SIG-M5 treated with dmso at 0.1 percent for 504 hours (cell line): ENCODE results near the gene LOXL1.

Experiments
- DNase-seq: peaks from one replicate; lab custom pipeline; 2025; ENCODE audit not compliant: unreplicated experiment; lab: John Stamatoyannopoulos, UW

LOXL1 gene

GRCh38 chr15:73926219-73927002, at the start of gene LOXL1:
TSS of gene LOXL1 (plus strand) at chr15:73926462. CDS start at chr15:73926784, 322 bp downstream.
- DNase-seq = no peak

- DNase-seq = no peak
These were observed 46.8 kb upstream of the LOXL1 start for GRCh38 chr15:73879426-73879825.

GRCh38 chr15:73881579-73882320, 44.5 kb upstream of the LOXL1 start:
- no peak for DNase-seq

- DNase-seq = no peak
These were observed 43.4 kb upstream of the LOXL1 start for GRCh38 chr15:73882761-73883419.

- DNase-seq = no peak
These were observed 42.1 kb upstream of the LOXL1 start for GRCh38 chr15:73884159-73884558.

- DNase-seq = no peak
These were observed 40.1 kb upstream of the LOXL1 start for GRCh38 chr15:73885954-73886700.

GRCh38 chr15:73886717-73887345, 39.4 kb upstream of the LOXL1 start:
- no peak for DNase-seq

GRCh38 chr15:73887481-73887880, 38.8 kb upstream of the LOXL1 start:
- DNase-seq = no peak

GRCh38 chr15:73888224-73889041, 37.8 kb upstream of the LOXL1 start:
- no peak for DNase-seq

GRCh38 chr15:73889053-73889761, 37.1 kb upstream of the LOXL1 start:
- no peak for DNase-seq

- no peak for DNase-seq
These were observed 36.5 kb upstream of the LOXL1 start for GRCh38 chr15:73889762-73890124.

GRCh38 chr15:73891328-73892315, 34.6 kb upstream of the LOXL1 start:
- DNase-seq = no peak

GRCh38 chr15:73892446-73893226, 33.6 kb upstream of the LOXL1 start:
- no peak for DNase-seq

- no peak for DNase-seq
These were observed 32.0 kb upstream of the LOXL1 start for GRCh38 chr15:73894133-73894814.

GRCh38 chr15:73897441-73898261, 28.6 kb upstream of the LOXL1 start:
- peak; percentile 42 for DNase-seq
